ENCODE data around the gene CLEC2L.
"Not testable (repeated sequence)": the region's sequence is repeated elsewhere in the genome, so short reads cannot be mapped to it uniquely, and the experiment has no call there.

CLEC2L gene

GRCh38 chr7:139523968-139524815, 707 bp downstream of the CLEC2L start:
- no peak for DNase-seq

DNA sequence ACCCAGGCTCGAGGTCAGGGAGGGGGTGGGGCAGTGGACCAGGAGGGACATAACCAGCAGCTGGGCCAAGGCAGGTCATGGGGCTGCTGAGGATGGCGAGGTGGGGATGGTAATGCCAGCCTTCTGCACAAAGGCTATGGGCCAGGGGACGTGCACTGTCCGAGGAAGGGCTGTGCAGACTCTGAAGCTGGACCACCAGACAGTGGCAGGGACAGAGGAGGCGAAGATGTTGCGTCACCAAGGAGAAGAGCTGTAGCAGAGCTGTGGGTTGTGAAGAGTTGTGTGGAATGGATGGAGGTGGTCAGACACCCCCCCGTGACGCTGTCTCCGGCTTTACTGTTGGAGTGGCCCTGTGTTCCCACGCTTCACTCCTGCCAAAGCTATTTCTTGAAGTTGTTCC, 1.8 kb downstream of the CLEC2L start:
- no peak for DNase-seq

GRCh38 chr7:139525750-139526149, 2.3 kb downstream of the CLEC2L start:
- DNase-seq: no peak

DNA sequence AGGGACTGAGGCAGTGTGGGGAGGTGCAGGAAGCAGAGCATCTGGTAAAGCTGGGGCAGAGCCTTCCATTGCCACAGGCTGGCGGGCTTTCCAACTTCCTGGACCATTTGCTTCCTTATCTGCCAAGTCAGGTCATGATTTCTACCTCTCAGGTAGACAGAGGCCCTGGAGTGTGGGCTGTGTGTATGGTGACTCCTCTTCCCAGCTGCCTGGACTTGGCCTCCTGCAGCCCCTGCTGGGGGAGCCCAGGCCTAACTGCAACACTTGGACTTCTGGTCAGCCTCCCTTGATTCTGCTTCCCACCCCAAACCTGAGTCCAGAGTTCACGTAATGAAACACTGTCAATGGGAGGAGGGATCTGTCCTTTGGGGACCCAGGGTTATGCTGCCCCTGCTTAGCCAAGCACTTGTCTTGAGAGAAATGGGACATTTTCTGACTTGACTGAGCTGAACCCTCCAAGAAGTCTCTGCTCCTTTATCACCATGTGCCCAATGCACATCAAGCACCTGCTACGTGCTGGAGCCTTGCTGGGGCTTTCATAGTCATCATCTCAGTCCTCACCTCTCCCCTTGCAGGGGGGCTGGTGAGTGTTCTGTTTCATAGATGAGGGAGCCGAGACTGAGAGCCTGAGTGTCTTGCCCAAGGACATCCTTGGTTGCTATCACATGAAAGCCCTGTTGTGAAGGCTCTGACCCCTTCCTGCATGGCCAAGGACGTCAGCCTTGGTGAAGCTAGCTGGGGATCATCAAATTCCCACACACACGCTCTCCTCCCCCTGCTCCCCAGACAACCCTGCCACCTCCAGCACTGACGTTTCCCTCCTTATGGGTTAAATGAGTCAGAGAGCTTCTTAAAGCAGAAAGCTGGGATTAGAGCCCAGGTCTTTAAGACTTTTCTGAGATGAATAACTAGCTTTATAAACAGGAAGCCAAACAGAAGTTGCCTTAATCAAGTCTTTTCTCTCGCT, 3.4 kb downstream of the CLEC2L start:
- no peak for DNase-seq

GRCh38 chr7:139531094-139531493, 7.6 kb downstream of the CLEC2L start:
- no peak for DNase-seq

DNA sequence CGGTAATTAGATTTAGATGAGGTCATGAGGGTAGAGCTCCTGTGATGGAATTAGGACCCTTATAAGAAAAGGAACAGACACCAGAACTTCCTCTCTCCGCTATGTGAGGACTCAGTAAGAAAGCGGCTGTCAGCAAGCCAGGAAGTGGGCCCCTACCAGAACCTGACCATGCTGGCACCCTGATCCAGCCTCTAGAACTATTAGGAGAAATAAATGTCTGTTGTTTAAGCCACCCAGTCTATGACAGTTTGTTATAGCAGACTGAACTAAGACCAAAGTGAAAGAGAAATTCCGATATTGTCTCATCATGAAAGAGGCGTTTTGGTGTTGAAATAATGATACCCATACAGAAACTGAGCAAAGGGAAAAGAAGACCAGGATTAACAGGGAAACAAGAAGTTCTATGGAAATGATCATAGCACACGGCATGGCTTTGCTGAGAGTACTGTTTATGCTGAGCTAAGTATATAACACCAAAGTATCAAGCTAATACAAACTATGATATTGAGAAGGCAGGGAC, 9.2 kb downstream of the CLEC2L start:
- no peak for DNase-seq

GRCh38 chr7:139534096-139534495, 10.6 kb downstream of the CLEC2L start:
- no peak for DNase-seq

DNA sequence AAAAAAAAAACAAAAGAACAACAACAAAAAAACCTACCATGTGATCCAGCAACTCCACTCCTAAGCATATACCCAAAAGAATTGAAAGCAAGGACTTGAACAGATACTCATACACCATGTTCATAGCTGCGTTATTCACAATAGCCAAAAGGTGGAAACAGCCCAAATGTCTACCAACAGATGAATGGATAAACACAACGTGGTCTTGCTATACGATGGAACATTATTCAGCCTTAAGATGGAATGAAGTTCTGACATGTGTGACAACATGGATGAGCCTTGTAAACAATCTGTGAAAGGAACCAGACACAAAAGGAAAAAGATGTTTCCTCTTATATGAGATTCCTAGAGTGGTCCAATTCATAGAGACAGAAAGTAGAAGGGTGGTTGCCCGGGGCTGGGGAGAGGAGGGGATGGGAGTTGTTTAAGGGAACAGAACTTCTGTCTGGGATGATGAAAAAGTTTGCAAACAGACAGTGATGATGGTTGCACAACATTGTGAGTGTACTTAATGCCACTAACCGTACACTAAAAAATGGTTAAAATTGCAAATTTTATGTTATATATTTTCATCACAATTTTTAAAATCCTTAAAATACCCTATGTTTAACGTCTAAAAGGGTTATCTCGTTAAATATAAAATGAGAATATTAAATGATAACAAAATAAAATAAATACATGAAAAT, 11.6 kb downstream of the CLEC2L start:
- no peak for DNase-seq

DNA sequence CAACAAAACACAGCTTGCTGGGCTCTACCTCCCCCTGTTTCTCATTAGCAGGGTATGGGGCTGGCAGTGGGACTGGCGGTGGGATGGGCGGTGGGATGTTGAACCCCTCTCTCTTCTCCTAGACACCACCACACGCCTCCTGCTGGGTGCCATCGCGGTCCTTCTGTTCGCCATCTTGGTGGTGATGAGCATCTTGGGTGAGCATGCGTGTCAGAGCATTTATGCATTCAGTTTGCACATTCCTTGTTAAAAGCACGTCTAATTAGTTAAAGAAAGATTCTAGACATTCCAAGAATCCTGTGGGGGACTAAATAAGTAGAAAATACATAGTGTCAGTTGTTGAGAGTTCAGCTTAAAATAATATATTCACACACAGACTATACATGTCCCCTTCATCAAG, 12.7 kb downstream of the CLEC2L start:
- no peak for DNase-seq

DNA sequence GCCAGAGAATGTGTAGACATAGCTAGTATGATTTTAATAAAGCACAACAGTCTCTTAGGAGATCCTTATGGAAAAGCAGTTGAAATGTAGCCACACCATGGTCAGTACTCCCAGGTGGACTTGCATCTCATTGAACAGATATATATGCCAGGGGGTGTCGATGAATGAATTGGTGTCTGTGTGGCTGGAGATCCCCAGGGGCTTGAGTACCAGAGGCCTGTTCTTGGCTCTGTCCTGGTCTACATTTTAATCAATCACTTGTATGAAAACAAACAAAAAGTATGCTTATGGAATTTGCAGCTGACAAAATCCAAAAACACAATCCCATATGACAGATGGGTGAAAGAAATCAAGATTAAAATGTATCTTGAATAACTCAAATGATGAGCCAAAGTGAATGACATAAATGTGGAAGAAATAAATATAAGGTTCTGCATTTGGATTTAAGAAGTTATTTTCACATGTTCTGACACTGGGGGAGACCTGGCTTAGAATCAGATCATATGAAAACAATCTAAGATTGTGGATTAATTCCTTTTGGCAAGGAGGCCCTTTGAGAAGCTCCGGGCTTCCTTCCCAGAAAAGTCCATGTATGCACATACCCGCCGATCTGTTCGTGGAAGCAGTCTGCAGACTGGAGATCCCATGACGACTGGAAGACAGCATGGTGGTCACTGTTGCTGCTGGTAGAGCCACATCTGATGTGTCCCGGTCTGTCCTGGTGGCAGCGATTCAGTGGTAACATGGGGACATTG, 15.6 kb downstream of the CLEC2L start:
- DNase-seq: no peak

DNA sequence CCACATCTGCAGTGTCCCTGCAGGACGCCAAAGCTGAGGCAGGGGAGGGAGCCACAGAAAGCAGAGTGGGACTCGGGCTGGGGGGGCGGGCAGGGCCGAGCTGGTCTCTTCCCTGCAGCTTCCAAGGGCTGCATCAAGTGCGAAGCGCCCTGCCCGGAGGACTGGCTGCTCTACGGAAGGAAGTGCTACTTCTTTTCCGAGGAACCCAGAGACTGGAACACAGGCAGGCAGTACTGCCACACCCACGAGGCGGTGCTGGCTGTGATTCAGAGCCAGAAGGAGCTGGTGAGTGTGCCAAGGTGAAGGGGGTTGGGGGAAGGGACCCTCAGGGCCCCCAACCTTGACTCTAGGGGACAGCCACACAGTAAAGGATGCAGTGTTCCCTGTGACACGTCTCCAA, 16.7 kb downstream of the CLEC2L start:
- no peak for DNase-seq

- no peak for DNase-seq
Measured at GRCh38 chr7:139541600-139542307, 18.3 kb downstream of the CLEC2L start.

DNA sequence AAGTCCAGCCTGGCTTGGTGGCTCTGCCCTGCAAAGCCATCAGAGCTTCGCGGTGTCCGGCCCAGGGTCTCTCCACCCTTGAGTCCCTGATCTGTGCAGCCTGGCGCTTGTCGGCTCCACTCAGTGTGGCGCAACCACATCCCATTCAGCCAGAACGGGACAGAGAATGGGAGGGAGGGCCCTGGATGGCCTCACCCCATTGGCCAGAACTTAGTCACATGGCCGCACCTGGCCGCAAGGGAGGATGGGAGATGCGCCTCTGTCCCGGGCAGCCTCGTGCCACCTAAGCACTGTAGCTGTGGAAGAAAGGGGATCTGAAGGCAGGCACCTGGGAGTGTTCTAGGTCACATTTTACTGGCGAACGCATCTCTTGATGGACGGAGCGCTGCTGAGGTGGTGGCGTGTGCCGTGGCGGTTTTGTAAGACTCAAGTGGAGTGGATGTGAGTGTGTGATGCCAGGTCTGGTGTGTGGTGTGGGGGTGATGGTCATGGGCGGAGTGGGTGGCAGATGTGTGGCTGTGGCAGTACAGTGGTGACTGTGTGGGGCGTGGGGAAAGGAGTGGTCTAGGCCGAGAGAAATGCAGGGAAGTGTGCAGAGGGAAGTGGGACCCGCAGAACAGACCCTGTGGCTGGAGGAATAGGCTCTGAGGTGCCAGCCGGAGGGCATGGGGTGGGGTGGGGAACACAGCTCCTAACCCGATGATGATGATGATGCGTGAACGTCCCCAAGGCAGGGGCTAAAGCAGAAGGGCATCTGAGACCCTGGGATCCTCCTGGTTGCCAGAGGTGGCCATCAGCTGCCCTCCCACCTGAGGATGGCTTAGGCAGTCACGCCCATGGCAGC, 19.0 kb downstream of the CLEC2L start:
- no peak for DNase-seq

DNA sequence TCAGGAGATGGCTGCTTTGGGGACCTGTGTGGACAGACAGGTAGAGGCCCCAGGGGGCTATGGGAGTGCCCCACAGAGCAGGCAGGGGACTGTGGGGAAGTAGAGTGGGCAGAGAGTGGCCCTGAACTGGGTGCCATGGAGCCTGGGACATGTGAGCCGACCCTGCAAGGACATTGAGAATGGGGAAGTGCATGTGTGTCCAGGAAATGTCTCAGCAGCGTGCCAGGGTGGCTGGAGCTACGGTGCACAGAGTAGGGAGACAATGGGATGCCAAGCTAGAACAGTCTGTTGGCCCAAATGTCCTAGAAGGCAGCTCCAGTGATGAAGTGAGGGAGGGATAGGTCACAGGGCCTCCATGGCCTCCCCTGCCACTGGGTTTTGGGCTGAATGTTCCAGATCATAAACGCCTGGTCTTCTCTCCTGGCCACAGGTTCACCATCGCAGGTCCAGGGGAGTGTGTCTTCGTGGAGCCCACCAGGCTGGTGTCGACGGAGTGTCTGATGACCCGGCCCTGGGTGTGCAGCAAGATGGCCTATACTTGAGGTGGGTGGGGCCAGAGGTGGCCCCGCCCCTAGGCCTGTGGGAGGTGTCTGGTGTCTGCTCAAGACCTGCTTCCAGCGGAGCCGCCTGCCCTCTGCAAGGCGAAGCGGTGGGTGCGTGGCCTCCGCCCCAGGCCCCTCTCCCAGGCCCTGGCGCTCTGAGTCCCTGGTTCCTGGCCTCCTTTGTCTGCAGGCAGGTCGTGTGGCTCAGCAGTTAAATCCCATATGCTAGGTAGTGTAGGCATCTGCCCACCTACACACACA, 20.5 kb downstream of the CLEC2L start:
- no peak for DNase-seq

GRCh38 chr7:139544645-139545044, 21.2 kb downstream of the CLEC2L start:
- DNase-seq: no peak

- DNase-seq: no peak
Measured at GRCh38 chr7:139548302-139549028, 25.0 kb downstream of the CLEC2L start.

DNA sequence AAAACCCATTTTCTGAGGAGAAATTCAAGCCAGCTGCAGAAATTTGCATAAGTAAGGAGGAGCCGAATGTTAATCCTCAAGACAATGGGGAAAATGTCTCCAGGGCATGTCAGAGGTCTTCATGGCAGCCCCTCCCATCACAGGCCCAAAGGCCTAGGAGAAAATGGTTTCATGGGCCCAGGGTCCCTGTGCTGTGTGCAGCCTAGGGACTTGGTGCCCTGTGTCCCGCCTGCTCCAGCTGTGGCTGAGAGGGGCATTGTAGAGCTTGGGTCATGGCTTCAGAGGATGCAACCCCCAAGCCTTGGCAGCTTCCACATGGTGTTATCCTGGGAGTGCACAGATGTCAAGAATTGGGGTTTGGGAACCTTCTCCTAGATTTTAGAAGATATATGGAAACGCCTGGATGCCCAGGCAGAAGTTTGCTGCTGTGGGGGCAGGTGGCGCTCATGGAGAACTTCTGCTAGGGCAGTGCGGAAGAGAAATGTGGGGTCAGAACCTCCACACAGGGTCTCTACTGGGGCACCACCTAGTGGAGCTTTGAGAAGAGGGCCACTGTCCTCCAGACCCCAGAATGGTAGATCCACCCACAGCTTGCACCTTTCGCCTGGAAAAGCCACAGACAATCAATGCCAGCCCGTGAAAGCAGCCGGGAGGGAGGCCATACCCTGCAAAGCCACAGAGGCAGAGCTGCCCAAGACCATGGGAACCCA, 30.7 kb downstream of the CLEC2L start:
- not testable (repeated sequence) for DNase-seq

DNA sequence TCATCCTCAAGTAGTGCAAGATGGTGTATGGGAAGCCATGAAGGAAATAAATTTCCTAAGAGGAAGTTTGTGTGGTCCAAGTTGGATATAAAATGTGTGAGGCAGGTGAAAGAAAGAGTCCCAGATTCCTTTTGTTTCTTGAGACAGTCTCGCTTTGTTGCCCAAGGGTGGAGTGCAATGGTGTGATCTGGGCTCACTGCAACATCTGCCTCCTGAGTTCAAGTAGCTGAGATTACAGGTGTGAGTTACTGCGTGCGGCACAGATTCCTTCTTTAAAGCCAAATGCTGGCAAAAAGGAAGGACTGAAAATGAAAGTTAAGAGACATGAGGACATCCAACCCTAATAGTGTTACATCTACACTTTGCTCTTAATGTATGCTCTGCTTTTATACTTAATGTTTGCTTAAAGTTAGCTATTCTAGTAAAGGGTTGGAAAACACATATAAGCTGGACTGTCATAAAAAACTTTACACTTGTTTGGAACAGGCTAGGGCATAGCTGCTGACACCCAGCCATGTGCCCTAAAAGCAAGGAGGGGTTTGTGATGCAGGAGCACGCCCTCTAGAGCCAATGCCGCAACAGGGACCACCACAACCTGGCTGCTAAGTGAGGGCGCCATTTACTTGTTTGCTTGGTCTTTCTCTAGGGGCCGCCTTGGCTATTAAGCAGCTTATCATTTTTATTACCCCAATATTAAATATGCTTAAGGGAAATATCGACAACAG, 34.5 kb downstream of the CLEC2L start:
- no peak for DNase-seq
